DOHH2 (cell line): ENCODE results near the gene ITPKA.

Experiments
- CTCF ChIP-seq: fragments of 200-600 bp; sonication (generic); IDR thresholded peaks from one replicate; pipeline ENCODE4 v1.5.1; 2014; ENCODE audit warnings: antibody characterized with exemption, mild to moderate bottlenecking, low read depth, low read length; ENCODE audit not compliant: poor library complexity, severe bottlenecking
- EZH2phosphoT487 ChIP-seq: fragments of 200-600 bp; sonication (generic); IDR thresholded peaks from 2 replicates; pipeline ENCODE4 v1.6.1; 2017; ENCODE audit warnings: borderline replicate concordance, mild to moderate bottlenecking, antibody characterized with exemption, low read length, moderate library complexity, mixed read lengths

GRCh38 chr15:41490355-41490754 lies 3.3 kb upstream of the ITPKA start:
- no peak for TF ChIP-seq CTCF
- TF ChIP-seq EZH2phosphoT487, result no peak
